NCI-H748 (cell line): ENCODE measurements around the gene TOB2.

Source experiments
- DNase-seq: peaks from one replicate; lab custom pipeline; 2025; ENCODE audit not compliant: unreplicated experiment; lab: John Stamatoyannopoulos, UW

Gene TOB2, protein sequence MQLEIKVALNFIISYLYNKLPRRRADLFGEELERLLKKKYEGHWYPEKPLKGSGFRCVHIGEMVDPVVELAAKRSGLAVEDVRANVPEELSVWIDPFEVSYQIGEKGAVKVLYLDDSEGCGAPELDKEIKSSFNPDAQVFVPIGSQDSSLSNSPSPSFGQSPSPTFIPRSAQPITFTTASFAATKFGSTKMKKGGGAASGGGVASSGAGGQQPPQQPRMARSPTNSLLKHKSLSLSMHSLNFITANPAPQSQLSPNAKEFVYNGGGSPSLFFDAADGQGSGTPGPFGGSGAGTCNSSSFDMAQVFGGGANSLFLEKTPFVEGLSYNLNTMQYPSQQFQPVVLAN

DNA sequence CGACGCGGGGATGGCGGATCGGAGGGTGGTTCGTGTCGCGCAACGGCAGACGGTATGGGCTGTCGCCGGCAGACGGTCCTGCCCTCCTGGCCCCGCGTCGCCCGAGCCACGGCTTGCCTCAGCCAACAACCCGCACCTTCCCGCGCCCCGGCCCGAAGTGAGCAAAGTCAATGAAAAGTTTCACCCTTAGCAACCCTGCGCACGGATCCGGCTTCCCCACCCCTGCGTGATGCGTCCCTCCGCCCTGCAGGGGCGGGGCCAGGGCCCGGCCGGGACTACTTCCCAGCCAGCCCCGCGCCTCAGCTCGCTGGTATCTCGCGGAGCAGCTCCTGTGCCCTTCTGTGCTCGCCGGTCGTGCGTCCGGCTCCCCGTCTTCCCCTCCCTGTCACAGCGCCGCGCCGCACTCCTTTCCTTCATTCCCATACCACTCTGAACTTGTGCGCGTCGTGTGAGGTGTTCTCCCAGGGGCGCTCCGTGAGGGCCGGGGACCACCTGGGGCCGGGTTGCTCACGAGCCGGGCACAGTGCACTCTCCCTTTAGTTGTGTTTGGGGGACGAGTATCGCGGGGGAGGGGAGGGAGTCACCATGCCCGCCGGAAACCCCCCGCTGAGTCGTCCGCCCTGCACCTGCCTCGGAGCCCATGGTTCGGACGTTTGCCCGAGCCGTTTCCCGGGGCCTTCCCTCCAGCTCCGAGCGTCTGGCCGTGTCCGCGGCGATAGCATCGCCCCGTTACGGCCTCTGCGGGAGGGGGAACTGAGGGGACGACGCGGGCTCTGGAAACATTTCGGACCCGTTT is at the start of gene TOB2:
Gene TOB2, minus strand, starts transcription at position 163 of the 796 bp plus-strand sequence. CDS start 9,456 bp downstream, outside the sequence.
- DNase-seq, result peak; percentile 96

DNA sequence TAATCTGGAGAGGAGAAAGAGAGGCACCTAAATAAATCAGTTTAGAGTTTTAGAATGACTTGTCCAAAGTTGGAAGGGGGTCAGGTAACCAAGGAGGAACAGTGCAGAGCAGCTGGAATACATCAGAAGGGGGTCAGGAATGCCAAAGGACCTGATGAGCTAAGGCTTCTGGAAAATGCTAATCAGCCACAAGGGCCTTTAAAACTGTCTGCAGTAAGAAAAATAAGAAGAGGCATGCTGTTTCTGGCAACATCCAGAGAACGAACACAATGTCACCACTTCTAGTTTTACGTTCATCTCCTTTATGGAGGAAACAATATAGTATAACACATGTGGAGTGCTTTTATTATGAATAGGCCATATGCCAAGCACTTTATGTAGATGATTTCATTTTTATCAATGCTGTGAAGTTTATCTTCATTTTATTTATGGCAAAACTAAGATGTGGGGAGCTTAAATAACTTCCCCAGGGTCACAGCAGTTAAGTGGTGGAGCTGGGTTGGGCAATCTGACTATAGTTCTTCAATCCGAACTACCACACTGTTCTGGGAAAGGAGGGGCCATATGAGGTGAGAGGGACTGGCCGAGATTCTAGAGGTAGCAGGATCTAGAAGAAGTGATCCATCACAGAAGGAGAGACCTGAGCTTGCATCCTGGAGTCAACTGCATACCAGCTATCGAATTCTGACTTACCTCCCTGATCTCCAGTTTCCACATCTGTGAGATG is 44.9 kb upstream of the TOB2 start:
- no peak for DNase-seq

DNA sequence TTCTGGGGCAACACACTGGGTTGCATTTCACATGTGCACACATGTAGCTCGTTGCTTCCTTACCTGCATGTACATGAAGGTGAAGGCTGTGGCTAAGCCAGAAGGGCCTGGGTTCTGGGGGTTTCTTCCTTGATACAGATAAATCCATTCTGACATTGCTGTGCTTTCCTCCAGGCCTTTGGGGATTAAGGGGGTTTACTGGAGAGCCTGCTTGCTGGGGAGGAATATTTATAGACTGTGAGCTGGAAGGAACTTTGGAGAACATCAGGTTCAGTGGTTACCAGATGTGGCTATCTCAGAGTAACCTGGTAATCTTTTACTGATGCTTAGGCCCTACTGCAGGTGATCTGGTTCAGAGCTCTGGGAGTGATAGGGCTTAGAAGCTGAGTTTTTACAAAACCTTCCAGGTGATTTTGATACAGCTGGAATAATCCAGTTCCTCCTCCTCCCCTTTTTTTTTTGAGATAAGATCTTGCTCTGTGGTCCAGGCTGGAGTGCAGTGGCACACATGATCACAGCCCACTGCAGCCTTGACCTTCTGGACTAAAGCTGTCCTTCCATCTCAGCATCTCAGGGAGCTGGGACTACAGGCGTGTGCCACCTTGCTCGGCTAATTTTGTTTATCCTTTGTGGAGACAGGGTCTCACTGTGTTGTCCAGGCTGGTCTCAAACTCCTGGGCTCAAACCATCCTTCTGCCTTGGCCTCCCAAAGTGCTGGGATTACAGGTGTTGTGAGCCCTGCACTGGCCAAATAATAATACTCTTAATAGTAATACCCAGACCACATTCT is 42.2 kb upstream of the TOB2 start:
- no peak for DNase-seq

DNA sequence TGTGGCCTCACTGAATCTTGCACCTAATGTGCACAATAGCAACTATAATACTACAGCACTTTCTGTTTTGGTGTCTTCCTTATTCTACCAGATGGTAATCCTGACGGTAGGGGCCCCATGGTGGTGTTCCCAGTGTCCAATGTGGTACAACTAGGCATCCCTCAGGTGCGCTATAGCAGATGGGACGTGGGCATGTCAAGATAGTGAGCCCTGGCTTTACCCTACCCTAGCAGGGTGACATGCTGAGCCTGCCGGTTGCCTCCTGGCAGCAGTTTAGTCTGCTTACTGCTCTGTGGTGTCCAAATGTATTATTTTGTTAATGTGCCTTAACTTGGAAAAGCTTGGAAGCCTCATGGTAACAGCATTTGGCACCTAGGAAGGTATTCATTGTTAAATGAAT is 41.5 kb upstream of the TOB2 start:
- DNase-seq, result no peak

DNA sequence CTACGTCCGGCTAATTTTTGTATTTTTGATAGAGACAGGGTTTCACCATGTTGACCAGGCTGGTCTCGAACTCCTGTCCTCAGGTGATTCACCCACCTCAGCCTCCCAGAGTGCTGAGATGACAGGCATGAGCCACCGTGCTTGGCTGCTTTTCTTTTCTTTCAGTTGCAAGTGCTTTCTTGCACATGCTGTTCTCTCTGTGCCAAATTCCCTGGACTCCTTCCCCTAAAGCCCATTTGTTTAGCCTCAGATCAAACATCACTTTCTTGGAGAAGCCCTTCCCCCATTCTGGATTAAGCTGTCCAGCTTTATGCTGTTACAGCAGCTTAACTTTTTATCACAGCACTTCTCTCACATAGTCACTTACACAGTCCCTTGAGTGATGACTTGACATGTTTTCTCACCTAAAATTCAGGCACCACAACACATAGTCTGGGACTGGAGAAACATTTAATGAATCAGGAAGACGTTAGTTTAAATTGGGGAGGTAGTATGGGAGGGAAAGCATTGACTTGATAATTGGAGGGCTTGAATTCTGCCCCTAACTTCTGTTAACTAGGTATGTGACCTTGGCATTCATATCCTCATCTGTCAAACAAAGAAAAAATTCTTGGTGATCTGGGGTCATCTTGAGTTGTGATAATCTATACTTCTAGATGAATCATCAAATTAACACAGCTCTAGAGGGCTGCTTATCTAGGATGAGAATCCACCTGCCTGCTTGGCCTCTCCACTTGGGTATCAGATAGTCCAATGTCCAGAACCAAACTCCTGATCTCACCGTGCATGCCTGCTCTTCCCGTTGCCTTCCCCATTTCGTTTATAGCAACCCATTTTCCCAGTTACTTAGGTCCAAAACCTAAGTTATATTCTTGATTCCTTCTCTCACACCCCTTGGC is 40.7 kb upstream of the TOB2 start:
- DNase-seq, result no peak

DNA sequence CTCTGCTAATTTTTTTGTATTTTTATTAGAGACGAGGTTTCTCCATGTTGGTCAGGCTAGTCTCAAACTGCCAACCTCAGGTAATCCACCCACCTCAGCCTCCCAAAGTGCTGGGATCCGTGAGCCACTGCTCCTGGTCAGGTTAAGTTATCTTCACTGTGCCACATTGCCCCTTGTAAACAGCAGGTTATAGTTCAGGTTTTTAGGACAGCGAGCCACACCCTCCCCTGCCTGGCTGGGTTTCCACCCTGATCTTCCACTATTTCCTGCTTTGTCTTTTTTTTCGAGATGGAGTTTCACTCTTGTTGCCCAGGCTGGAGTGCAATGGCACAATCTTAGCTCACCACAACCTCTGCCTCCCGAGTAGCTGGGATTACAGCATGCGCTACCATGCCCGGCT is 38.4 kb upstream of the TOB2 start:
- no peak for DNase-seq

DNA sequence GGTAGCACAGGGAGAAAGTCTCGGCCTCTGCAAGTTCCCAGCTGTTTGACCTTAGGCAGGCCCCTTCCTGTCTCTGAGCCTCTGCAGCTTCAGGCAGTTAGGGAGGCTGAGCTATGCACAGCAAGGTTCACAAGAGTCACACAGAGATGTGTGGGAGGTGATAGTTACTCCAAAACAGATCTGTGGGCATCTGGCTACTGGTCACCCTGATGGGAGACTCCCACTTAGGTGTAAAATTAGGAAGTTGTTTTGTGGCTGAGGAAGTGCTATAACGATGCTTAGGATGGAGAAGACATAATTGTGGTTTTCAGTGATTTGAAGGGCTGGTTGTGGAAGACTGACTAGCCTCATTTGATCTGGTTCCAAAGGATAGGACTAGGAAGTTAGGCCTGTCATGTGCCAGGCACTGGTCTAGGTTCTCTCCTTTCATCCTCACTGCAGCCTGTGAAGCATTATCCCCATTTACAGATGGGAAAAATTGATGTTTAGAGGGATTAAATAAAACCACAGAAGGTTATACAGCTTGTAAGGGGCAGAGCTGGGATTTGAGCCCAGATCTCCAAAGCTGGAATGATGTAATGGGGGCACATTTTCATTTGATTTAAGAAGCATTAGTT is 35.8 kb upstream of the TOB2 start:
- no peak for DNase-seq

DNA sequence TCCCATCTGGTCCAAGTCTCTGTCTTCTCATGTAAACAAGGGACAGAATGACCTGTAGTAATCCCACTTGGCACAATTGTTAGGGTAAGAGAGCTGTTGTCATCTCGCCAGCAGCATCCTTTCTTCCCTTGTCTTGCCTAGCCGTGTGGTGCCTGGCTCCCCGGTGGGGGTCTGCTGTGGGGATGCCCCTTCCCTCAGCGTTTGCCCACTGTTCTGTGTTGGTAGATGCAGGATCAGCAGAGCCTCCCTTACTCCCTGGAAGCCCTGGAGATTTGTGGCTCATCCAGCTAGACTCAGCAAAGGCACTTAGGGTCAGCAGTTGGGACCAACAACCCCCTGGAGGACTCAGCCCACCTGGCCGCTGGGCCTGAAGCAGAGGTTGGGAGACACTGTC is 35.3 kb upstream of the TOB2 start:
- no peak for DNase-seq

DNA sequence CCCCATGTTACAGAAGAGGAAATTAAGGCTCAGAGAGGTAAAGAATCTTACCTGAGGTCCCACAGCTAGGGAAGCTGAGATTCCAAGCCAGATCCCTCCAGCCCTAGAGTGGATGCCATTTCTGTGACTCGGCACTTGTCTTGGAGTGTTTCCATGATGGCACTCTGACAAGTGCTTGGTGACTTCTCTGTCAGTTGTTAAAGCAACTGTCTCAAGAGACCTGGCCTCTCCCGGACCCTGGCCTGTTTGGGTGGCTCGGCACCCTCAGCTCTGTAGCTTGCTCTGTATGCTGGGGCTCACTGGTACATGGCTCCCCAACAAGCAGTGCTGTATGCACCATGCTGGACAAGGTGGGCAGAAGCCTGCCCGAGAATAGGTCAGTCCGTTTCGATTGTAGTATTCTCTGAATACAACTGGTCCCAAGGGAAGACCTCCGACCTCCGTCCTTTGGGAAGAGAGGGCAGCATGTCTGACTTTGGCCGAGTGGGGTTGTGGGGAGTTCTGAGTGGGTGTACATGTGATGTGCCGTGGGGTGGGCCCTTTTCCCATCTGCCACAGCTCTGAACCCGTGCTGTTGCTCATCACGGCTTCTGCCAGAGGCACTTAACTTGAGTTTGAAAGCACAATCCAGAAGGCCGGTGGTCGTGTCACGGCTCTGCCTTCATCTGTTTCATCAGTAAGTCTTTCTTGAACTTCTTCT is 34.7 kb upstream of the TOB2 start:
- DNase-seq, result no peak

DNA sequence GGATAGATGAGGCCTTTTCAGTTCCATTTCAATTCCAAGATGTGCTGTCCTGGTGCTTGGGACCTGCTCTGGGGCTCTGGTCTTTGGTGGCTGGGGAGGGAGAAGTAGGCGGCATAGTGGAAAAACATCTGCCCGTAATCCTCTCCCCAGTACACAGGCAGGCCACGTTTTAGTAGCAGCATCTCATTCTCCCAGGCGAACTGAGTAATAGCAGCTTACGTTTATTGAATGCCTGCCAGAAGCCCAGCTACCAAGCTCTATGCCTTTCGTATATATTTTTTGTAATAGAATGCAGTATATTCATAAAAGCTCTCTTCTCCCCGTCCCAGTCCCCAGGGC is 33.8 kb upstream of the TOB2 start:
- no peak for DNase-seq

DNA sequence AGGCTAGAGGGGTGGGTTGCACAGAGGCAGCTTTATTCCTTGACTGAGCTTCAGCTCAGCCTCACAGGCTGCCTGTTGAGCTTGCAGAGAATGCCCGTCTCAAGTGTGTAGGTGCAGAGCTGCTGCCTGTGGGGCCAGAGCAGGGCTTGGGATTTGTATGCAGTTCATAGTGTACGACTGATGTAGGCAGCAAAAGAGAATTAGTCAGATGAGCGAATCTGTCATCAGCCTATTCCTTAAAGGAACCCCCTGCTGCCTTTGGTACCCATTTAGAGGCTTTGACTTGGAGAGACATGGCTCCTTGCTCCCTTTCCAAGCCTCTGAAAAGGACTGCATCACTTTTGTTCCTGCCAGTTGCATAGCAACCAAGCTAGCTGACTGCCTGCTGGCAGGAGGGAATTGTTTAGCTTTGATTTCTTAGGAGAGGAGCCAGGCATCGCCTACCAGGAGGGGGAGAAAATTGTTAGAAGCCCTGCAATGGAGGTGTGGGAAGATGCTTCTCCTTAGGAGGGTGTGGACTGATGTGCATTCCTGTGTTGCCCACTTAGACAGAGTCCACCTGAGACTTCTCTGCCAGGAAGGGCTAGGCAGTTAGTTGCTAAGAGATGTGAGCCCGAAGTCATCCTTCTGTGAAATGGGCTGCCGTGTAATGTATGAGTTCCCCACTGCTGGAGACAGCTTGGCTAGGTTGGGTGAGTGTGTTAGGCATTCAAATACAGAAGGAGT is 33.2 kb upstream of the TOB2 start:
- peak; percentile 7 for DNase-seq

DNA sequence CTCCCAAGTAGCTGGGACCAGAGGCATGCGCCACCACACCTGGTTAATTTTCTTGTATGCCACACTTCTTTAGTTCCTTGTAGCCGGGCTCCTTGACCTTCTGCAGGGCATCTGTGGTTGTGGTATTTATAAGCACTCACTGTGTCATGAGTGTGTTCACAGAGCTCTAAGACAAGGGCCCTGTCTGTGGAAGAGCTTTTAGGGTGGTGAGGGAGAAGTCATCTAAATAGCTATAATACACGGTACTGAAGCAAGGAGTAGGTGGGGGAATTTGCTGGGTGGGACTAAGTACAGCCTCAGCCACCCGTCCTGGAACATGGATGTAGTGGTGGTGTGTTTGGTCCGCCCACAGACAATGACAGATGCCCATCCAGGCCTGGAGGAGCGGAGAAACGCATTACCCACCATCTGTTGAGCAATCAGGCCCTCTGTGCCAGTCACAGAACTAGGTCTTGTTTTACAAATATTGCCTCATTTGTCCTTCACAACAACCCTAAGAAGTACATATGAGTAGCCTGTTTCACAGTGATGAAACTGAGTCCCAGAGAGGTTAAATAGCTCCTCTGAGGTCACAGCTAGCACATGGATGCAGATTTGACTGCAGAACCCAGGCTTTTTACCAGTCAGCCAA is 32.4 kb upstream of the TOB2 start:
- no peak for DNase-seq

DNA sequence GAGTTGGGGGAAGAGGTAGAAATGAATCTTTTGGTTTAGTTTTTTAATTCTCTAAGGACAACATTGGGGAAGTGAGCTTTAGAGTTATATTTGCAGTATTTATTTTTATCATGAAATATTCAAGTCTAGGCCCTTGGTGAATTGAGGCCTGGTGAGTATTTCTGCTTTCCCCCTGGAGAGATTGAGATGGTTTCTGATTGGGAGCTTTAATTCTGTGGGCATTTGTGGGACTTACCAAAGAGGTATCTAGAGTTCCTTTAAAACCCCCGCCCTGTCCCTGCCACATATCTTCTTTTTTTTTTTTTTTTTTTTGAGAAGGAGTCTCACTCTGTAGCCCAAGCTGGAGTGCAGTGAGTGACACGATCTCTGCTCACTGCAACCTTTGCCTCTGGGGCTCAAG is 31.9 kb upstream of the TOB2 start:
- DNase-seq, result no peak

DNA sequence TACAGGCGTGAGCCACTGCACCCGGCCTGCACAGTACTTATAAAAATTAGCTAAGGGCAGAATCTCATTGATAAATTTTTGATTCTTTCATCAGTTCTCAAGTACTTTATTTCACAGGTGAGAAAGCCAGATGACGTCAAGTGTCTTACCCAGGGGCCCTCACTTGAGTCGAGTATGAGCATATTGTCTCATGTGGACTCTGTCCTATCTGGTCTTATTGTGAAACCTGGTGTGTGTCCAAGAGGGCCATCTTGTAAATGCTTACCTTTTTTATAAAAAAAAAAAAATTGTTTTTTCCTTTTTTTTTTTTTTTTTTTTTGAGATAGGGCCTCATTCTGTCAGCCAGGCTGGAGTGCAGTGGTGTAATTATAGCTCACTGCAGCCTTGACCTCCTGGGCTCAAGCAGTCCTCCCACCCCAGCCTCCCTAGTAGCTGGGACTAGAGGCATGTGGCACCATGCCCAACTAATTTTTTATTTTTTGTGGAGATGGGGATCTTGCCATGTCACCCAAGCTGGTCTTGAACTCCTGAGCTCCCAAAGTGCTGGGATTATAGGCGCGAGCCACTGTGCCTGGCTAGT is 28.4 kb upstream of the TOB2 start:
- no peak for DNase-seq

DNA sequence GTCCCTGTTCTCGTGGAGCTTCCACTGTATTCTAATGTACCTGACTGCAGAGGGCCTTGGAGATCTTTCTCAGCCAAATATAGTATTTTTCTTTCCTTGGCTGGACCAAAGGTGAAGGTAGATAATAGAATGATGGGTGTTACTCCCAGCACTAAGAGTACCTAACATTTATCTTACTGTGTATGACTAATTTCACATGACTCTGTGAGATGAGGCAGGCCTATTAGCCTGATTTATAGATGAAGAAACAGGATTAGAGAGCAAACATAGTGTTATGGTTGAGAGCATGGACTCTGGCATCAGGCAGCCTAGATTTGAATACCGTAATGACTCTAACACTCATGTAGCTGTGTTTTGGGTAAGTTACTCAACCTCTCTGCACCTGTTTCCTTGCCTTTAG is 25.0 kb upstream of the TOB2 start:
- no peak for DNase-seq

DNA sequence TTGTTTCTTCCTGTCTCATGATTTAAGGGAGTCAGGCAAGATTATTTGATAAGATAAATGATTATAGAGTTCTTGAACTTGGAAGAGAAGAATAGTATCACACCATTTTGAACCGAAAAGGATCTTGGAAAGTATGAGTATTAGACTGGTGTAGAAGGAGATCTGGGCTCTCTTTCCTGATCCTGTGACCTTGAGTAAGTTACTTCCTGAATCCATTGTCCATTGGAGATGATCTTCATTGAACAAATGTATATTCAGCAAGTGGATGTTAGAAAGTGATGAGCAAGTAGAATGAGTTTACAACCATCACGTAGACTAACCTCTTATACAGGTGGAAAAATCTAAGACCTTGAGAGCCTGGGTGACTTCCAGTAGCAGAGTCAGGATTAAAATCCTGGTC is 24.3 kb upstream of the TOB2 start:
- no peak for DNase-seq

DNA sequence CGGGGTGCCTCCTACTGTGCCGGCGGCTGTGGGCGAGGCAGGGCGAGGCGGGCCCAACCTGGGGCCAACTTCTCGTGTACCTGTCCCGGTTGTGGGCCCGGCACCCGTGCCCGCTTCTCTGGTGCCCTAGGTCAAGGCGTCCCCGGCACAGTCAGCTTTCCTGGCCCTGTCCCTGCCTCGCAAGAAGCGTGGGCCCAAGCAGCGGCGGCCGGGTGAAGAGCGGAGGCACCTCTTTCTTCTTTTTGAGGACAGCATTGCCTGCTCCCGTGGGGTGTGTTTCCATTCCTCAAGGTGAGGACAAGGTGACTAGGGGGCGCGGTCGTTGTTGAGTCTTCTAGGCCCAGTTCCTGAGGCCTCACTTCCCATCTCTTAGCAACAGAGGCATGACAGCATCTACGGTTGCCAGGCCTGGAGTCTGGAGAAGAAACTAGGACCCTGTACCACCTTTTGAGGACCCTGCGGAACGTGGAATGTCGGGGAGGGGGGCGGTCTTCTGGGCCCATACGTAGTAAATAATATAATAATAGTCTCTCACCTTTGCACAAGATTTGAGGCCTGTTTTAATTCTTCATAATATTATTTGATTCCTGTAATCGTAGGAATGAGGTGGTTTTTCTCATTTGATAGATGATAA is 22.7 kb upstream of the TOB2 start:
- peak; percentile 37 for DNase-seq
